Fibroblast of pulmonary artery (primary cell): Measurements from ENCODE around the gene SBF1.
"Not testable (repeated sequence)": the region's sequence is repeated elsewhere in the genome, so short reads cannot be mapped to it uniquely, and the experiment has no call there.

ENCODE experiments used
- DNase-seq: peaks from one replicate; pipeline ENCODE4 v3.0.0-alpha.2; 2010; ENCODE audit warnings: low read depth
- H3K4me3 ChIP-seq: replicated peaks from 2 replicates; pipeline ENCODE4 v1.5.1; 2011; ENCODE audit warnings: low read depth, mild to moderate bottlenecking, control low read depth, low read length, moderate library complexity
- TF ChIP-seq, protein P1 (sequence below): IDR thresholded peaks from 2 replicates; pipeline ENCODE4 v1.5.1; 2011; ENCODE audit warnings: mild to moderate bottlenecking, control low read depth, low read length, inconsistent platforms; ENCODE audit errors: missing control alignments

The SBF1 gene

DNA sequence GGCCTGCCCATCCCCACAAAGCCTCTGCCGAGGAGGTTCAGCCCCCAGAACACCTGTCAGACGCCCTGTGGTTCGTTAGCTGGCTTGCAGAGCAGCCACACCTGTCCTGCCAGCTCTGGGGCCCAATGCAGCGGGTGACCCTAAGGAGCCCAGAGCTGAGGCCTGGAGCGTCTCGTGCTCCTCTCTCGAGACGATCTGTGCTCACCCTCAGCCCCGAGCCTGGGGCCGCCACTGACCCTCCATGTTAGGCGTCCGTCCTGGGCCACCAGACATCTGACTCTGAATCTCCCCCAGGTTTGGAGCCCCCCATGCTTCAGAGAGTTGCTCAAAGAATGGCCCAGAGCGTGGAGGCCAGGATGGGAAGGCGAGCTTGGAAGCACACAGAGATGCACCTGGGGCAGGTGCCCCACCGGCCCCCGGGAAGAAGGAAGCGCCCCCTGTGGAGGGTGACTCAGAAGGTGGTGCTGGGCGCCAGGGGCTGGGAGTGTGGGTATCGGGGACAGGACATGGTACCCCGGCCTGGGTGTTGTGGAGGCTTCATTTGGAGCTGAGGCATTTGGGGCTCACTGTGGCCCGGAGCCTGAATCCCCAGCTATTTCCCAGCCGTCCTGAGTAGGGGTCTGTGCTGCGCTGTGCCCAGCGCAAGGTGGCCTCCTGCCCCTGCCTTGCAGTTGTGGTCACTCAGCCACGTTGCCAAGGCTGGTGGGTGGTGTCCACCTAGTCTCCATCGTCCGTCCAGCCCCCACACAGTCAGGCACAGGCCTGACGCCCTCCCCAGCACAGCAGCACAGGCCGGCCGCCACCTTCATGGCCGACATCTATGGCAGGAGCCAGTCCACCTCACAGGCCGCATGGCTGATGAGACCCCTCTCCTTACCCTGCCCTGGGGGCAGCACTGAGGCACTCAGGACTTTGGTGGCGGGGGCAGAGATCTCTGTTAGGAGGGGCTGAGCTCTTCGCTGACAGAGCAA lies 36.2 kb downstream of the SBF1 start:
- DNase-seq: no peak
- TF ChIP-seq, protein P1, sequence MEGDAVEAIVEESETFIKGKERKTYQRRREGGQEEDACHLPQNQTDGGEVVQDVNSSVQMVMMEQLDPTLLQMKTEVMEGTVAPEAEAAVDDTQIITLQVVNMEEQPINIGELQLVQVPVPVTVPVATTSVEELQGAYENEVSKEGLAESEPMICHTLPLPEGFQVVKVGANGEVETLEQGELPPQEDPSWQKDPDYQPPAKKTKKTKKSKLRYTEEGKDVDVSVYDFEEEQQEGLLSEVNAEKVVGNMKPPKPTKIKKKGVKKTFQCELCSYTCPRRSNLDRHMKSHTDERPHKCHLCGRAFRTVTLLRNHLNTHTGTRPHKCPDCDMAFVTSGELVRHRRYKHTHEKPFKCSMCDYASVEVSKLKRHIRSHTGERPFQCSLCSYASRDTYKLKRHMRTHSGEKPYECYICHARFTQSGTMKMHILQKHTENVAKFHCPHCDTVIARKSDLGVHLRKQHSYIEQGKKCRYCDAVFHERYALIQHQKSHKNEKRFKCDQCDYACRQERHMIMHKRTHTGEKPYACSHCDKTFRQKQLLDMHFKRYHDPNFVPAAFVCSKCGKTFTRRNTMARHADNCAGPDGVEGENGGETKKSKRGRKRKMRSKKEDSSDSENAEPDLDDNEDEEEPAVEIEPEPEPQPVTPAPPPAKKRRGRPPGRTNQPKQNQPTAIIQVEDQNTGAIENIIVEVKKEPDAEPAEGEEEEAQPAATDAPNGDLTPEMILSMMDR: no peak
- H3K4me3 ChIP-seq: no peak overlapping the region

DNA sequence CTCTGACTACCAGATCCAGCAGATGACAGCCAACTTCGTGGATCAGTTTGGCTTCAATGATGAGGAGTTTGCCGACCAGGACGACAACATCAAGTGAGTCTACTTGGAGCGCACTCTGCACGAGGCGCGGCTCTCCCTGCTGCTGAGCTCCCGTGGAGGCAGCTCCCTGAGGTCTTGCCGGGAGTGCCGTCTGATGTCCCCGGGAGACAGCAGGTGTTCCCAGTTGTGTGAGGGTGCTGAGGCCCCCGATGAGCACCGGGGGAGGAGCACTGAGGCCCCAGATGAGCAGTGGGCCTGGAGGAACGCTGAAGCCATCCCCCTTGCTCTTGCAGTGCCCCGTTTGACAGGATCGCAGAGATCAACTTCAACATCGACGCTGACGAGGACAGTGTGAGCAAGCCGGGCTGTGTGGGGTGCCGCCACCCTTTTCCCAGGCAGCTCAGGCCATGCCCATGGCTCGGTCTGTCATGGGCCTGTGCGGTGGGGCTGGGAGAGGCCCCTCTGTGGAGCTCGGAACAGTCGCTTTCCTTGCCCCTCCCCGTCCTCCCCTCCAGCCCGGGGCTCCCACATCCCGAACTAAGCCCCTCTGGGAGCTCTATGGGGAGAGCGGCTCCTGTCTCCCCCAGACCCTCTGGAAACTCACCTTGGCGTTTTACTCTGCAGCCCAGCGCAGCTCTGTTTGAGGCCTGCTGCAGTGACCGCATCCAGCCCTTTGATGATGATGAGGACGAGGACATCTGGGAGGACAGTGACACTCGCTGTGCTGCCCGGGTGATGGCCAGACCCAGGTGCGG lies 37.1 kb downstream of the SBF1 start:
- DNase-seq: no peak
- H3K4me3 ChIP-seq: no peak overlapping the region
- TF ChIP-seq, protein P1: no peak

GRCh38 chr22:50436841-50437341 lies 37.9 kb downstream of the SBF1 start:
- DNase-seq: no peak
- H3K4me3 ChIP-seq: no peak overlapping the region
- TF ChIP-seq, protein P1: no peak

DNA sequence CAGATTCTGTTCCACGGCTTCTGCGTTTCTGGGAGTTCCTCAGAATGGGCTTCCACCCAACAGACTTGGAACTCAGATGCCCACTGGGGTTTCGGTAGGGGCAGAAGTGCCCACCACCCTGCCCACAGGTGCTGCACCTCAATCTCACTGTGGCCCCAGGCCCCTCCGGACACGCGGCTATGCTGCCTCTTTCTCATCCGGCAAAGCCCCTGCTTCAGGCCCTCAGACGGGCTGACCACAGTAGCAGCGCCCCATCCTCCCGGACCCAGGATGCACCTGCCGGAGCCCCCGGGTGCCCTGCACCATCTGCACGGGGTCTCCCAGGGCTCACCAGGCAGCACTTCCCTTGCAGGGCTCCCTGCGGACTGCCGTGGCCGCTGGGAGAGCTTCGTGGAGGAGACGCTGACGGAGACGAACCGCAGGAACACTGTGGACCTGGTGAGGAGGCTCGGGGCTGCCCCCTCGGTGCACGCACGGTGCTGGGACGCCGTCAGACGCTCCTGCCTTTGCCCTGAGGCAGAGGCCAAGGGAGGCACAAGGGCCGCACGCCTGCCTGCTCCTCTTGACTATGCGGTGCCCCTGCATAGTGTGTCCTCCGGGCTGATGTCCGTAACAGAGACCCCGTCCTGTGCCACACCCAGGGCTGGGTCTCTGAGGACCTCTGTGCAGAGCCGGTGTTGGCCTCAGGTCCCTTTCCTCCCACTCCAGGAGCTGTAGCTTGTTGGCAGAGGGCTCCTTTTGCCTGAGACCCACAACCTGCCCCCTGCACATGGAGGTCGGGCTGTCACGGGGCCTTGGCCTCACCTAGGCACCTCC lies 38.6 kb downstream of the SBF1 start:
- DNase-seq: no peak
- TF ChIP-seq, protein P1: no peak
- H3K4me3 ChIP-seq: no peak overlapping the region

- DNase-seq: no peak
- TF ChIP-seq, protein P1: no peak
- H3K4me3 ChIP-seq: no peak overlapping the region
Measured at GRCh38 chr22:50435291-50436014, 39.4 kb downstream of the SBF1 start.

- TF ChIP-seq, protein P1: no peak
- DNase-seq: no peak
Measured at GRCh38 chr22:50434849-50435248, 40.0 kb downstream of the SBF1 start.

GRCh38 chr22:50432877-50433510 lies 41.8 kb downstream of the SBF1 start:
- not testable (repeated sequence) for DNase-seq, H3K4me3 ChIP-seq

More at GRCh38 chr22:50434849-50435248, 40.0 kb downstream of the SBF1 start:
- no peak overlapping the region for H3K4me3 ChIP-seq
